Mesothelial cell of epicardium (in vitro differentiated cells): Measurements from ENCODE around the gene ALAS1. TPM values are rescaled to one million over a fixed set of nuclear protein-coding genes. Genes with fewer than 3 reads are reported as not detected.
A peak's percentile ranks its signal among the peaks of the same experiment; 100 is the strongest.

Experiments used
- DNase-seq, 2 experiments: peaks; one replicate each; pipeline ENCODE4 v3.0.0; 2021; ENCODE audit warnings: low spot score in 2 of 2; ENCODE audit not compliant: unreplicated experiment in 2 of 2
- H3K27ac Mint-ChIP-seq: 2 replicates; pipeline ENCODE4 v1.8.0; 2021; ENCODE audit warnings: mixed read lengths
- H3K27me3 Mint-ChIP-seq: 2 replicates; pipeline ENCODE4 v1.8.0; 2021; ENCODE audit warnings: low read depth, mixed read lengths
- H3K36me3 Mint-ChIP-seq: 2 replicates; pipeline ENCODE4 v1.8.0; 2021; ENCODE audit warnings: mixed read lengths
- H3K4me1 Mint-ChIP-seq: 2 replicates; pipeline ENCODE4 v1.8.0; 2021; ENCODE audit warnings: mixed read lengths
- H3K4me3 Mint-ChIP-seq: 2 replicates; pipeline ENCODE4 v1.8.0; 2021; ENCODE audit warnings: mild to moderate bottlenecking, moderate library complexity, mixed read lengths
- H3K9me3 Mint-ChIP-seq: 2 replicates; pipeline ENCODE4 v1.8.0; 2021; ENCODE audit warnings: mixed read lengths
- CTCF ChIP-seq: fragments of 200-600 bp; sonication (generic); IDR thresholded peaks from one replicate; pipeline ENCODE4 v1.5.0; 2021; ENCODE audit warnings: antibody characterized with exemption; ENCODE audit not compliant: unreplicated experiment
- total RNA-seq: library from RNA; stranded (reverse); gene quantifications from 3 replicates; pipeline ENCODE4 v1.2.1, GENCODE V29; 2021

ALAS1 gene
- total RNA-seq, 1 donor from 2014 or later, result 32.1 TPM

- no peak overlapping the region for H3K27ac Mint-ChIP-seq
- H3K4me3 Mint-ChIP-seq, result no peak overlapping the region
- DNase-seq, result no peak
- TF ChIP-seq CTCF, result no peak
- H3K27me3 Mint-ChIP-seq, result no peaks in the 10 kb centered on the region
- peaks cover 74% of the 10 kb centered on the region for H3K36me3 Mint-ChIP-seq
- H3K9me3 Mint-ChIP-seq, result peaks cover 3% of the 10 kb centered on the region
- H3K4me1 Mint-ChIP-seq, result no peaks in the 10 kb centered on the region
Observed at GRCh38 chr3:52210550-52211046, 12.6 kb downstream of the ALAS1 start.

GRCh38 chr3:52211268-52211891 lies 13.4 kb downstream of the ALAS1 start:
- no peak for TF ChIP-seq CTCF
- H3K36me3 Mint-ChIP-seq, result peaks cover 68% of the 10 kb centered on the region
- no peaks in the 10 kb centered on the region for H3K9me3 Mint-ChIP-seq
- no peak overlapping the region for H3K27ac Mint-ChIP-seq
- no peak overlapping the region for H3K4me3 Mint-ChIP-seq
- H3K27me3 Mint-ChIP-seq, result no peaks in the 10 kb centered on the region
- DNase-seq, result no peak
- no peaks in the 10 kb centered on the region for H3K4me1 Mint-ChIP-seq

- Mint-ChIP-seq H3K27me3 (no peaks in the 10 kb centered on the region), H3K4me1 (no peaks in the 10 kb centered on the region), H3K36me3 (peaks cover 60% of the 10 kb centered on the region), H3K9me3 (no peaks in the 10 kb centered on the region), H3K27ac (no peak overlapping the region), H3K4me3 (no peak overlapping the region)
- DNase-seq, result no peak
- no peak for TF ChIP-seq CTCF
Observed at GRCh38 chr3:52213005-52213404, 15.0 kb downstream of the ALAS1 start.

GRCh38 chr3:52213901-52214300 lies 15.9 kb downstream of the ALAS1 start:
- Mint-ChIP-seq H3K36me3 (peaks cover 53% of the 10 kb centered on the region), H3K27ac (no peak overlapping the region), H3K9me3 (no peaks in the 10 kb centered on the region), H3K4me3 (no peak overlapping the region), H3K27me3 (no peaks in the 10 kb centered on the region), H3K4me1 (peaks cover 2% of the 10 kb centered on the region)
- TF ChIP-seq CTCF, result no peak
- no peak for DNase-seq

GRCh38 chr3:52215351-52215750 lies 17.4 kb downstream of the ALAS1 start:
- no peak for TF ChIP-seq CTCF
- peak overlapping the region; percentile 3 for H3K27ac Mint-ChIP-seq
- H3K27me3 Mint-ChIP-seq, result no peaks in the 10 kb centered on the region
- peaks cover 10% of the 10 kb centered on the region for H3K4me1 Mint-ChIP-seq
- no peak for DNase-seq
- H3K36me3 Mint-ChIP-seq, result peaks cover 43% of the 10 kb centered on the region
- H3K4me3 Mint-ChIP-seq, result no peak overlapping the region
- no peaks in the 10 kb centered on the region for H3K9me3 Mint-ChIP-seq
